ENCODE results near the gene LYPD5. TPM values are rescaled to one million over a fixed set of nuclear protein-coding genes. Genes with fewer than 3 reads are reported as not detected.

Gene LYPD5
- total and polyA plus RNA-seq, 2 of the 13 experiments (the other 11 are each of a cell fraction or from before 2014, with no cell fraction given): not detected

- CTCF ChIA-PET (ENCODE audit: low intra/inter-chr PET ratio, low total read pairs): no interaction called here
- intact Hi-C loops (cut with micrococcal nuclease; ENCODE audit: unreplicated experiment): no loop called here
- TF ChIP-seq ZBTB7A (CRISPR knock-in tag; IDR thresholded peaks at IDR 0.05): 0 out of 2 replicates have a peak, but pooled peaks have one; percentile 27
- TF ChIP-seq ZKSCAN8 (CRISPR knock-in tag; IDR thresholded peaks at IDR 0.05; ENCODE audit: borderline replicate concordance): no peak
- TF ChIP-seq ZC3H4 (CRISPR knock-in tag; IDR thresholded peaks at IDR 0.05; ENCODE audit: borderline replicate concordance): no peak
- TF ChIP-seq, protein P1, sequence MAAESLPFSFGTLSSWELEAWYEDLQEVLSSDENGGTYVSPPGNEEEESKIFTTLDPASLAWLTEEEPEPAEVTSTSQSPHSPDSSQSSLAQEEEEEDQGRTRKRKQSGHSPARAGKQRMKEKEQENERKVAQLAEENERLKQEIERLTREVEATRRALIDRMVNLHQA (CRISPR knock-in tag; IDR thresholded peaks at IDR 0.05): no peak
- no peak for TF ChIP-seq HNRNPK (IDR thresholded peaks at IDR 0.05; ENCODE audit: low read depth, low read length, poor library complexity, severe bottlenecking)
- peak; percentile 98 for TF ChIP-seq MIER2 (CRISPR knock-in tag; IDR thresholded peaks at IDR 0.05)
- no peak for TF ChIP-seq EZH2 (conservative IDR thresholded peaks at IDR 0.05; ENCODE audit: low read depth, low read length)
- TF ChIP-seq FOXK1 (CRISPR knock-in tag; IDR thresholded peaks at IDR 0.05; ENCODE audit: borderline replicate concordance, low read depth): peak; percentile 53; the same call in 1 of the 2 replicates
- no peak for TF ChIP-seq ZBTB33 (CRISPR knock-in tag; IDR thresholded peaks at IDR 0.05)
- no peak for TF ChIP-seq ZNF333 (CRISPR knock-in tag; IDR thresholded peaks at IDR 0.05; ENCODE audit: borderline replicate concordance)
- TF ChIP-seq RXRB (CRISPR knock-in tag; IDR thresholded peaks at IDR 0.05; ENCODE audit: borderline replicate concordance): 0 out of 2 replicates have a peak, but pooled peaks have one; percentile 14
- TF ChIP-seq MAF1 (CRISPR knock-in tag; IDR thresholded peaks at IDR 0.05; ENCODE audit: borderline replicate concordance): peak; percentile 40; the same call in 1 of the 2 replicates
- TF ChIP-seq TEAD3 (CRISPR knock-in tag; optimal IDR thresholded peaks at IDR 0.05; ENCODE audit: borderline replicate concordance): no peak
- no peak for TF ChIP-seq PAX8 (CRISPR knock-in tag; IDR thresholded peaks at IDR 0.05; ENCODE audit: borderline replicate concordance)
- TF ChIP-seq HMG20B (CRISPR knock-in tag; conservative IDR thresholded peaks at IDR 0.05): peak; percentile 76; the same call in 1 of the 2 replicates
- TF ChIP-seq PATZ1 (CRISPR knock-in tag; IDR thresholded peaks at IDR 0.05): peak; percentile 39; the same call in 1 of the 2 replicates
- TF ChIP-seq ZNF7 (CRISPR knock-in tag; IDR thresholded peaks at IDR 0.05): peak; percentile 68; the same call in 1 of the 2 replicates
- TF ChIP-seq EHMT2 (IDR thresholded peaks at IDR 0.05; ENCODE audit: borderline replicate concordance, low read depth, low read length): peak; percentile 89; the same call in 1 of the 2 replicates
- no peak for TF ChIP-seq NCOA5 (CRISPR knock-in tag; IDR thresholded peaks at IDR 0.05)
- TF ChIP-seq STAT5B (CRISPR knock-in tag; IDR thresholded peaks at IDR 0.05): peak; percentile 94; the same call in 1 of the 2 replicates
- TF ChIP-seq KLF11 (CRISPR knock-in tag; IDR thresholded peaks at IDR 0.05): 0 out of 2 replicates have a peak, but pooled peaks have one; percentile 62
Measured at GRCh38 chr19:43789029-43789428, 13.2 kb downstream of the LYPD5 start.

More at GRCh38 chr19:43789029-43789428, 13.2 kb downstream of the LYPD5 start:
- Histone ChIP-seq H3K9ac (ENCODE audit: insufficient read depth, low read depth, low read length) (no peak overlapping the region), H3K27me3 (ENCODE audit: control insufficient read depth in 1 of 2, insufficient read depth in 2 of 2, low read length in 2 of 2) (no peaks in the 10 kb centered on the region), H3K4me1 (ENCODE audit: insufficient read depth, low read length) (no peaks in the 10 kb centered on the region; the same call in 1 of the 2 replicates), H4K20me1 (ENCODE audit: insufficient read depth, low read length) (no peaks in the 10 kb centered on the region), H3K4me3 (replicated peaks in 1 of 3; ENCODE audit: insufficient read depth in 1 of 3, low read depth in 2 of 3, low read length in 3 of 3) (no peak overlapping the region), H3K36me3 (replicated peaks in 1 of 2; ENCODE audit: control insufficient read depth in 1 of 2, insufficient read depth in 2 of 2, low read length in 2 of 2) (no peaks in the 10 kb centered on the region), H3K9me3 (ENCODE audit: low read length) (no peaks in the 10 kb centered on the region), H2AFZ (ENCODE audit: low read length) (no peak overlapping the region), H3K27ac (ENCODE audit: extremely low read length, insufficient read depth, low read length) (no peak overlapping the region), H3K79me2 (ENCODE audit: insufficient read depth, low read length) (no peaks in the 10 kb centered on the region), H3K4me2 (ENCODE audit: low read depth, low read length) (no peak overlapping the region)
- BruUV-seq (replicated peaks): no TSS peak
- DNase-seq (ENCODE audit: low spot score) (no peak), ATAC-seq (no peak), FAIRE-seq (no peak)
- POLR2A ChIA-PET: no interaction called here
- in situ Hi-C loops (cut with HindIII; ENCODE audit: extremely low pct_ligation_motif_present, low pct_unique_long_range_greater_than_20kb): no loop called here
- WGBS (ENCODE audit: low lambda C conversion rate): 32% methylated on average over 3 of the region's 3 CpGs

Measured in HepG2 (cell line).